ENCODE measurements around the gene OTOP3.
A peak's percentile ranks its signal among the peaks of the same experiment; 100 is the strongest.

DNA sequence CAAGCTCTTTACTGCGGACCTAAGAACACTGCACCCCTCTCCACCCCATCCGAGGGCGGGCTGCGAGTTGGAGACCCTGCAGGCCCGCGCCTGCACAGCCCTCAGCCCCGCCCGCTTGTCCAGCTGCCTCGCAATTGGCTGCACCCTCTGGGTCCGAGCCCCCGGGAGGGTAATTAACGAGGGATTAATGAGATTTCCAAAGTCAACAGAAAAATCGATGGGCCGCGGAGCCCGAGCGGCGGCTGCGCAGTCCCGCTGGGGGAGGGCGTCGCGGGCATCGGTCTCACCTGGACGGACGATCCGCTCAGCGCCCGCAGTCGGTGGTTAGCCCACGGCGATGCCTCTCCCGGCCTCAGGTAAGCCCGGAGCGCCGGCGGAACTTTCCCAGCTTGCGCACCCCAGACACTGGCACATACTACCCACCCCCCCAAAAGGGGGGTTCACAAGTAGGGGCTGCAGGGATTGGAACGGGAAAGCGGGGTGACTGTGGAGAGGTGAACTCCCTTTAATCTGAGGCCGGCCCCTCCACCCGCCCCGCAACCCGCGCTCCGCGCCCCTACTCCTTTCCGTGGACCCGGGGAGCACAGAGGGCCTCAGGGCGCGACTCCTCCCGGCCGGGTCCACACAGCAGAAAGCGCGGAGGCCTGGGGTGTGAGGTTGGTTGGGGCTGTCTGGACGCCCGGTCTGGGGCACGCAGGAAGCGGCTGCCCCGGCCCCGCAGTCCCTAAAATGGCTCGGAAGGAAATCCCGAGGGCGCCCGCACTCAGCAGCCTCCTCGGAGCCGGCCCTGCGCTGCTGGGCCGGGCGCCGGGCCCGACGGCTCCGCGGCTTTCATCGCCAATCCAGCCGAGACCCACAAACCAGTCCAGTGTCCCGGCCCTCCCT, at the start of gene OTOP3:
- TF ChIP-seq CTCF (conservative IDR thresholded peaks at IDR 0.05; ENCODE audit: low read depth, low read length) = no peak
- peak; percentile 92 for TF ChIP-seq EZH2 (IDR thresholded peaks at IDR 0.05; ENCODE audit: low read length, unreplicated experiment)

Measured in PC-3 (cell line).